Activated T-cell treated with anti-CD3 and anti-CD28 coated beads, Interleukin-2, amount 50 U/mL, for 1 hour (primary cell): ENCODE results near the gene DNAJC5.
"Not testable (repeated sequence)": the region's sequence is repeated elsewhere in the genome, so short reads cannot be mapped to it uniquely, and the experiment has no call there.

ENCODE experiments used
- DNase-seq: peaks from one replicate; pipeline ENCODE4 v3.0.0-alpha.2; 2020

DNAJC5 gene

GRCh38 chr20:63957690-63958441 lies 62.9 kb downstream of the DNAJC5 start:
- DNase-seq = no peak

- DNase-seq = no peak
Observed at GRCh38 chr20:63958471-63958870, 63.5 kb downstream of the DNAJC5 start.

- DNase-seq = no peak
Observed at GRCh38 chr20:63958964-63959698, 64.2 kb downstream of the DNAJC5 start.

- no peak for DNase-seq
Observed at GRCh38 chr20:63959699-63960075, 64.8 kb downstream of the DNAJC5 start.

GRCh38 chr20:63960654-63961621 lies 66.0 kb downstream of the DNAJC5 start:
- not testable (repeated sequence) for DNase-seq

- no peak for DNase-seq
Observed at GRCh38 chr20:63961664-63962425, 66.9 kb downstream of the DNAJC5 start.

GRCh38 chr20:63962426-63963347 lies 67.8 kb downstream of the DNAJC5 start:
- DNase-seq = no peak

GRCh38 chr20:63963348-63963741 lies 68.4 kb downstream of the DNAJC5 start:
- DNase-seq = no peak

- no peak for DNase-seq
Observed at GRCh38 chr20:63963784-63964301, 68.9 kb downstream of the DNAJC5 start.

GRCh38 chr20:63964412-63964811 lies 69.5 kb downstream of the DNAJC5 start:
- DNase-seq = no peak

GRCh38 chr20:63966172-63966943 lies 71.4 kb downstream of the DNAJC5 start:
- no peak for DNase-seq

GRCh38 chr20:63966944-63967322 lies 72.0 kb downstream of the DNAJC5 start:
- no peak for DNase-seq

- DNase-seq = no peak
Observed at GRCh38 chr20:63967330-63968135, 72.6 kb downstream of the DNAJC5 start.

GRCh38 chr20:63968136-63968927 lies 73.4 kb downstream of the DNAJC5 start:
- DNase-seq = peak; percentile 25

GRCh38 chr20:63968928-63969760 lies 74.2 kb downstream of the DNAJC5 start:
- peak; percentile 61 for DNase-seq

GRCh38 chr20:63969838-63970713 lies 75.2 kb downstream of the DNAJC5 start, which contains the start of gene ZNF512B:
Gene ZNF512B (minus strand): TSS chr20:63969930. CDS start chr20:63967950, 1,980 bp downstream.
- DNase-seq = peak; percentile 71
